AG09309 (cell line): Measurements from ENCODE around the gene VAMP8.
"Not testable (repeated sequence)": the region's sequence is repeated elsewhere in the genome, so short reads cannot be mapped to it uniquely, and the experiment has no call there.

Source experiments
- DNase-seq: peaks from one replicate; pipeline ENCODE4 v3.0.0-alpha.2; 2010; ENCODE audit warnings: low read depth
- H3K4me3 ChIP-seq: 2 replicates; pipeline ENCODE4 v1.5.1; 2011; ENCODE audit warnings: mild to moderate bottlenecking, low read depth, low read length, moderate library complexity; ENCODE audit not compliant: control insufficient read depth
- CTCF ChIP-seq: IDR thresholded peaks from 2 replicates; pipeline ENCODE4 v1.5.1; 2011; ENCODE audit warnings: mild to moderate bottlenecking, low read depth, low read length, inconsistent platforms; ENCODE audit not compliant: insufficient read depth, control insufficient read depth; ENCODE audit errors: missing control alignments

VAMP8 gene

GRCh38 chr2:85553184-85553583, 24.2 kb upstream of the VAMP8 start:
- H3K4me3 ChIP-seq = no peak overlapping the region
- DNase-seq = no peak
- no peak for TF ChIP-seq CTCF

GRCh38 chr2:85554980-85555612, 22.3 kb upstream of the VAMP8 start:
- no peak for TF ChIP-seq CTCF
- no peak for DNase-seq
- H3K4me3 ChIP-seq = no peak overlapping the region

DNA sequence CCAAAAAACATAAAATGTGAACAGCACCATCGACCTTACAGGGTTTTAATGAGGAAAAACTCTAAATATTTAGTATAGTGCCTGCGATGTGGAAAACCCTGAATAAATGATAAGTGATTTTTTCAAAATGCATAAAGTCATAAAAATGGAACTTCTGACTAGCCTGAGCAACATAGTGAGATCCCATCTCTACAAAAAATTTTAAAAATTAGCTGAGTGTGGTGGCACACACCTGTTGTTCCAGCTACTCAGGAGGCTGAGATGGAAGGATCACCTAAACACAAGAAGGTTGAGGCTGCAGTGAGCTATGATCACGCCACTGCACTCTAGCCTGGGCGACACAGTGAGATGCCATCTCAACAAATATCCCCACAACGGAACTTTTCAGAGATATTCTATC, 20.3 kb upstream of the VAMP8 start:
- DNase-seq = no peak
- no peak overlapping the region for H3K4me3 ChIP-seq
- no peak for TF ChIP-seq CTCF

- no peak for TF ChIP-seq CTCF
- no peak overlapping the region for H3K4me3 ChIP-seq
- no peak for DNase-seq
Observed at GRCh38 chr2:85558160-85558559, 19.2 kb upstream of the VAMP8 start.

GRCh38 chr2:85560403-85560726, 17.0 kb upstream of the VAMP8 start:
- not testable (repeated sequence) for DNase-seq
- H3K4me3 ChIP-seq = peak overlapping the region; percentile 87

DNA sequence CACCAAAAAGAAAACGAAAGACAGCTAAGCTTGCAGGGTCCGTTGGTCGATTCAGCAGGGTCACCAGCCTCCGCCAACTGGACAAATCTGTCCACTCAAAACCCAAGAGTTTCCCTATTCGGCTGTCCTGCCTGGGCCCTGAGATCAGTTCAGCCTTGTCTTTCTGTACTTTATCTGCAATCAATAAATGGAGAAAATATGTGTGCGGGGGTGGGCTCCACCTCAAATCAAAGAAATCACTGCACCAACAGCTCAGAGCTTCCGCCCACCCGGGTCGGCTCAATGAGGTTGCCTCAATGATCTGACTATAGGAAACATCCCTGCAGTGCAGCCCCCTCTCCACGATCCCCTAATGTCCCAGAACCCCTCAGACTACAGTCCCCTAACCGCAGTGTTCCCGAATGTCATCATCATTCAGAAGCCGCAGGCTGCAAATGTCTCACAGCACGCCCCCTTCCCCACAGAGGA, 16.5 kb upstream of the VAMP8 start:
- TF ChIP-seq CTCF = no peak
- peak overlapping the region; percentile 87 for H3K4me3 ChIP-seq
- no peak for DNase-seq

- TF ChIP-seq CTCF = no peak
- peak; percentile 52 for DNase-seq
- H3K4me3 ChIP-seq = peak within 1 kb of the TSS; percentile 87
Observed at GRCh38 chr2:85561280-85562212, 15.8 kb upstream of the VAMP8 start, which contains the start of gene GGCX. Gene GGCX, minus strand, starts transcription at chr2:85561493. Its CDS starts 65 bp downstream, at chr2:85561428.
